Fibroblast of mammary gland (primary cell): ENCODE data around the gene OTX1.

ENCODE experiments used
- DNase-seq: peaks from one replicate; pipeline ENCODE4 v3.0.0-alpha.2; 2010; ENCODE audit warnings: low read depth
- H3K4me3 ChIP-seq: 2 replicates; pipeline ENCODE4 v1.5.1; 2011; ENCODE audit warnings: low read depth, mild to moderate bottlenecking, low read length, moderate library complexity; ENCODE audit not compliant: control insufficient read depth
- TF ChIP-seq, protein P1 (sequence below): conservative IDR thresholded peaks from 2 replicates; pipeline ENCODE4 v1.5.1; 2011; ENCODE audit warnings: low read depth, low read length, inconsistent platforms; ENCODE audit not compliant: control insufficient read depth, insufficient read depth

OTX1 gene

DNA sequence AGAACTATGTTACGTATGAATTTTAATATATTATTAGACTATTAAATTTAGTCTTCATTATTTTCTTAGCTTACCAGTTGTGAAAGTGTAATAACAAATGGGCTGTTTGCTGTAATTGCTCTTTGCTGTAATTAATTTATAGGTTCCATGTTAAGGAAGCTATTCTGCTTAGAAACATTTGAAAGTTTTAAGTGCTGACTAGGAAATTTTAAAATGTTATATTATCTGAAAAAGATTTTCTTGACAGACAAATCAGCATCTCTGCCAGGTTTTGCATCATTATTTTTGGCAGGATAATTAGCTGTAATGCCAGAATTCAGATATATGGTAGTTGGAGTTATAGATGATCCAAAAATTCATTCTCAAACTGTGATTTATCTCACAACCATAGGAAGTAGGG is 42.2 kb downstream of the OTX1 start:
- TF ChIP-seq, protein P1, sequence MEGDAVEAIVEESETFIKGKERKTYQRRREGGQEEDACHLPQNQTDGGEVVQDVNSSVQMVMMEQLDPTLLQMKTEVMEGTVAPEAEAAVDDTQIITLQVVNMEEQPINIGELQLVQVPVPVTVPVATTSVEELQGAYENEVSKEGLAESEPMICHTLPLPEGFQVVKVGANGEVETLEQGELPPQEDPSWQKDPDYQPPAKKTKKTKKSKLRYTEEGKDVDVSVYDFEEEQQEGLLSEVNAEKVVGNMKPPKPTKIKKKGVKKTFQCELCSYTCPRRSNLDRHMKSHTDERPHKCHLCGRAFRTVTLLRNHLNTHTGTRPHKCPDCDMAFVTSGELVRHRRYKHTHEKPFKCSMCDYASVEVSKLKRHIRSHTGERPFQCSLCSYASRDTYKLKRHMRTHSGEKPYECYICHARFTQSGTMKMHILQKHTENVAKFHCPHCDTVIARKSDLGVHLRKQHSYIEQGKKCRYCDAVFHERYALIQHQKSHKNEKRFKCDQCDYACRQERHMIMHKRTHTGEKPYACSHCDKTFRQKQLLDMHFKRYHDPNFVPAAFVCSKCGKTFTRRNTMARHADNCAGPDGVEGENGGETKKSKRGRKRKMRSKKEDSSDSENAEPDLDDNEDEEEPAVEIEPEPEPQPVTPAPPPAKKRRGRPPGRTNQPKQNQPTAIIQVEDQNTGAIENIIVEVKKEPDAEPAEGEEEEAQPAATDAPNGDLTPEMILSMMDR, result no peak
- DNase-seq, result no peak
- no peak overlapping the region for H3K4me3 ChIP-seq

DNA sequence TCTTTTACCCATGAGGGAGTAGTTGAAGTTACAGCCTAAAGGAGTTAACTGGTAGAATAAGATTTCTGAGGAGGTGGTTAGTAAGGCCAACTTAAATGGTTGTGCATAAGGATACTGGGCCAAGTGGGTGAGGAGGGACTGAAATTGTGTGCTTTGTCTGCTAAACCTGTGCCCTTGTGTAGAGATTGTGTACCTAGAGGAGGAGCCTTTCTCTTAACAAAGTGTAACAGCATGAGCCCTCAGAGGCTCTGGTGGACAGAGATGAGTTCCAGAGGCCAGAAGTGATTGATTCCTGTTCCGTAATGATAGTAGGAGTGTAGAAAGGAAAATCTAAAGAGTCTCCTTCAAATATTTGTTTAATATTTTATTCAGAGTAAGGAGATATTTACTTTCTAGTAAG is 42.9 kb downstream of the OTX1 start:
- no peak for DNase-seq
- no peak overlapping the region for H3K4me3 ChIP-seq
- TF ChIP-seq, protein P1, result no peak

DNA sequence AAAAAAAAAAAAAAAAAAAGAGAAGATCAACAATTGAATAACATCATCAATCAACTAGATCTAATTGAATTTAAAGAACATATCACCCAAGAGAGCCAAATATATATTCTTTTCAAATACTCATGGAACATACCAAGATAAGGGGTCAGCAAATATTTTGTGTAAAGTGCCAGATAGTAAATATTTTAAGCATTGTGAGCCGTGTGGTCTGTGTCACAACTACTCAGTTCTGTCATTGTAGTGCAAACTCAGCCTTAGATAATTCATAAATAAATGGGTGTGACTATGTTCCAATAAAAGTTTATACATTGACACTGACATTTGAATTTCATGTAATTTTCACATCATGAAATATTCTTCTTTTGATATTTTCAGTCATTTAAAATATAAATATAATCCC is 45.9 kb downstream of the OTX1 start:
- DNase-seq, result no peak
- no peak overlapping the region for H3K4me3 ChIP-seq
- TF ChIP-seq, protein P1, result no peak

DNA sequence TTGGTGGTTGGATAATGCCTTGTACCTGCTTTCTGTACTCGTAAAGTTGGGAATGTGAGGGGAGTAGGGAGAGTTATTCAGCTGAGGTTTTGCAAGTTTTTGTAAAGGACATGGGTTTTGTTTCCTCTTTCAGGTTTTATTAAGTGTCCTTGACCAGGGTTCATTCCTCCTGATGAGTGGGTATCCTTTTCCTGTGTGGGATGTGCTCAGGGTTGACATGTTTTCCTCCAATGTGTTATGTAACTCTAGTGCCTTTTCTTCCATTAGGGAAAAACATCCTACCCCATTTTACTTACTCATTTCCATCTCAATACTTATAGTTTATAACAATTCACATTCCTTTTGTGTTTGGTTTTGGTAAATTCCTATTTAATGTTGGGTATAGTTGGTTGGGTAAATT is 48.4 kb downstream of the OTX1 start:
- no peak for DNase-seq
- TF ChIP-seq, protein P1, result no peak

DNA sequence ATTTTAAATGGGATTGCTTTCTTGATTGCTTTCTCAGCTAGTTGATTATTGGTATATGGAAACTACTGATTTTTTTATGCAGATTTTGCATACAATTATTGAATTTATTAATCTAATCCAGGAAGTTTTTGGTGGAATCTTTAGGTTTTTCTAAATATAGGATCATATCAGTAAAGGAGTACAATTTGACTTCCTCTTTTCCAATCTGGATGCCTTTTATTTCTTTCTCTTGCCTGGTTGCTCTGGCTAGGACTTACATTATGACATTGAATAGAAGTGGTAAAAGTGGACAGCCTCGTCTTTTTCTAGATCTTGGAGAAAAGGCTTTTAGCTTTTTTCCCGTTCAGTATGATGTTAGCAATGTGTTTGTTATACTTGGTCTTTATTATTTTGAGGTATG is 51.3 kb downstream of the OTX1 start:
- no peak overlapping the region for H3K4me3 ChIP-seq
- TF ChIP-seq, protein P1, result no peak
- no peak for DNase-seq

More for the DNA sequence above, 48.4 kb downstream of the OTX1 start:
- H3K4me3 ChIP-seq, result no peak overlapping the region

DNA sequence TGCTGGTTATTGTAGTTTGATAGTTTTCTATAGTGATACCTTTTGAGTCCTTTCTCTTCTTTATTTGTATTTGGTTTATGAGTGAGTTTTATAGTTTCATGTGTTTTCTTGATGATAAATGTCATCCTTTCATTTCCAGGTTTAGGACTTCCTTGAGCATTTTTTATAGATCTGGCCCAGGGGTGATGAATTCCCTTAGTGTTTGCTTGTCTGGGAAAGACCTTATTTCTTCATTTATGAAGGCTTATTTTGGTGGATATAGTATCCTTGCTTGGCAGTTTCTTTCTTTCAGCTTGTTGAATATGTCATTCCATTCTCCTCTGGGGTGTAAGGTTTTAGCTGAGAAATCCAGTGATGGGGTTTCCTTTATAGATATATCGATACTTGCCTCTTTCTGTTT is 53.9 kb downstream of the OTX1 start:
- no peak overlapping the region for H3K4me3 ChIP-seq
- DNase-seq, result no peak
- TF ChIP-seq, protein P1, result no peak
